ENCODE measurements around the gene MRPL50. TPM values are rescaled to one million over a fixed set of nuclear protein-coding genes. Genes with fewer than 3 reads are reported as not detected.

MRPL50 gene
- total and polyA plus RNA-seq, 4 experiments from 2014 or later, result 18.6 to 23.0 (median 20.9) TPM

DNA sequence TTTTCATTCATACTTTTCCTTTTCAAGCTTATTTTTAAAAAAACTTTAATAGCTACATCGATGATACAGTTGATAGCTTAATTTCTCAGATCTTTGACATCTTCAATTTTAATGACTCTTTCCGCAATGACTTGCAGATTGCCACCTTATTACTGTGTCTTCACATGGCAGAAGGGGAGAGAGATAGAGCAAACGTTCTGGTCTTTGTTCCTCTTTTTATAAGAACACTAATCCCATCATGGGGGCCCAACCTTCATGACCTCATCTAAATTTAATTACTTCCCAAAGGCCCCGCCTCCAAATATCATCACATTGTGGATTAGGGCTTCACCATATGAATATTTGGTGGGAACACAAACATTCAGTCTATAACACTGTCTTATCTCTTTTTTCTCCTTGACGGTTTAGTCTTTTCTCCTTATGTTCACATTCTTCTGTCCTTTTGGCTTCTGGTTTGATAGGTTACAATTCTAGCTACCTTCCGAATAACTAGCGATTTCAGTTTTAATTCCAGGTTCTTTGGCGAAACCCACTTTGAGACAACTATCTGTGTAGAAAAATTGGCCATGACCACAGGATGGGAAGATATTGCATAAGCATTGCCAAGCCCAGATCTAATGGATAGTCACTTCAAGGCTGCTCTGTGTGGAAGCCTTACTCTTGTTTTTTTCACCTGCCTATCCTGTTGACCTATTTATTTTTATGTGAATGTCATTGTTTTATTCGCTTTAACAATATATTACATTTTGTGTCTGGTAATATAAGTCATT, 5.3 kb upstream of the MRPL50 start:
- Histone ChIP-seq H3K36me3 (ENCODE audit: insufficient read depth, low read length) (peaks cover 58% of the 10 kb centered on the region), H3K9me3 (ENCODE audit: control insufficient read depth in 1 of 2, low read length in 2 of 2) (peaks cover 12 to 14% of the 10 kb centered on the region in 2 donors), H3K4me3 (ENCODE audit: low read length in 2 of 2) (no peak overlapping the region), H3K27ac (ENCODE audit: low read depth, low read length) (no peak overlapping the region), H3K4me1 (ENCODE audit: insufficient read depth, low read length) (peaks cover 27% of the 10 kb centered on the region), H3K27me3 (ENCODE audit: insufficient read depth, low read length) (no peaks in the 10 kb centered on the region)
- ChIA-PET CTCF (ENCODE audit: partially characterized antibody) (interaction anchor here (1.0 to 2.2 kb wide), 3 partner anchors 15 to 126 kb away, joined by 3 to 7 read pairs (median 6); no protein-coding TSS in a partner anchor), POLR2A (ENCODE audit: partially characterized antibody) (no interaction called here)
- Mint-ChIP-seq H3K27me3 (no peaks in the 10 kb centered on the region), H3K36me3 (peaks cover 80 to 84% of the 10 kb centered on the region in 2 donors), H3K4me1 (peaks cover 35 to 45% (median 39%) of the 10 kb centered on the region in 4 donors), H3K4me3 (no peak overlapping the region), H3K9me3 (peaks cover 0 to 45% (median 40%) of the 10 kb centered on the region in 8 donors), H3K27ac (peak overlapping the region in 1 of 7 donors; percentile 66)
- intact Hi-C loops (cut with micrococcal nuclease), result no loop called here
- DNase-seq, result no peak

DNA sequence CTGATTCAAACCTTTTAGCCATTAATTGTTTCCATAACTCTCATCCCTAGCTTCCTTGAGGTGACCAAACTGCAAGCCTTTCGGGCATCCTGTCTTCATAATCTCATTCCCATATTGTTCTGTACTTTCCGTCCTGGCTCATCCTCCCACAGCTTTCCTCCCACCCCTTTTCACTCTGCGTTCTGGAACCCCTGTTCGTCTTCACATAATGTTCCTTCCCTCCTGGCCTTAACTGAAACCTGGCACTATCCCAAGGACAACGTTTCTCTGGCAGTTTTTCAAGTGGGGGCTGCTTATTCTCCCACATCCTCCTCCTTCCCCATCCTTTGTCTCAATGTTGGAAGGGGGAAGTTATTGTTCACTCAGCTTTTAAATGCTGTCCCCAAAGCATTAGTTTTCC, 1.7 kb upstream of the MRPL50 start:
- Histone ChIP-seq H3K27ac (ENCODE audit: low read depth, low read length) (no peak overlapping the region), H3K27me3 (ENCODE audit: insufficient read depth, low read length) (no peaks in the 10 kb centered on the region), H3K9me3 (ENCODE audit: control insufficient read depth in 1 of 2, low read length in 2 of 2) (no peaks in the 10 kb centered on the region), H3K4me1 (ENCODE audit: insufficient read depth, low read length) (peaks cover 54% of the 10 kb centered on the region), H3K36me3 (ENCODE audit: insufficient read depth, low read length) (peaks cover 32% of the 10 kb centered on the region), H3K4me3 (ENCODE audit: low read length in 2 of 2) (peak overlapping the region in 1 of 2 donors; percentile 86)
- DNase-seq, result no peak
- H3K27me3 Mint-ChIP-seq, result no peaks in the 10 kb centered on the region
- ChIA-PET POLR2A (ENCODE audit: partially characterized antibody) (interaction anchor here (2.4 kb wide), 1 partner anchor 133 kb away, joined by 24 read pairs; the partner anchor contains the start of gene RNF20), CTCF (ENCODE audit: partially characterized antibody) (interaction anchor here (1.6 to 2.3 kb wide), 2 partner anchors 12 to 133 kb away, joined by 5 to 13 read pairs; partner anchors contain the start of gene RNF20)
- H3K27ac Mint-ChIP-seq, result peak overlapping the region; percentile 29 to 98 (median 63)
- H3K4me1 Mint-ChIP-seq, result peaks cover 52 to 79% (median 69%) of the 10 kb centered on the region in 4 donors
- intact Hi-C loops (cut with micrococcal nuclease), result no loop called here
- H3K4me3 Mint-ChIP-seq, result peak overlapping the region; percentile 98 to 100 (median 99)
- peaks cover 0 to 13% (median 8%) of the 10 kb centered on the region in 8 donors for H3K9me3 Mint-ChIP-seq
- peaks cover 53 to 77% of the 10 kb centered on the region in 2 donors for H3K36me3 Mint-ChIP-seq

- POLR2A ChIA-PET (ENCODE audit: partially characterized antibody), result interaction anchor here (1.1 to 2.4 kb wide), 2 partner anchors 11 to 134 kb away, joined by 5 to 24 read pairs; partner anchors contain the start of gene RNF20
- Mint-ChIP-seq H3K9me3 (peaks cover 0 to 8% (median 4%) of the 10 kb centered on the region in 8 donors), H3K4me3 (peak overlapping the region; percentile 98 to 100 (median 99)), H3K36me3 (peaks cover 52 to 77% of the 10 kb centered on the region in 2 donors), H3K27ac (peak overlapping the region; percentile 98 to 100 (median 99)), H3K27me3 (no peaks in the 10 kb centered on the region), H3K4me1 (peaks cover 55 to 84% (median 74%) of the 10 kb centered on the region in 4 donors)
- intact Hi-C loops (cut with micrococcal nuclease), result loop anchor here (2.0 to 10.0 kb wide), 5 partner anchors 802 to 1579 kb away; partner anchors contain the start of genes ERP44, INVS, NR4A3 and TEX10
- Histone ChIP-seq H3K4me1 (ENCODE audit: insufficient read depth, low read length) (peaks cover 56% of the 10 kb centered on the region), H3K27me3 (ENCODE audit: insufficient read depth, low read length) (no peaks in the 10 kb centered on the region), H3K27ac (ENCODE audit: low read depth, low read length) (peak overlapping the region; percentile 93), H3K9me3 (ENCODE audit: control insufficient read depth in 1 of 2, low read length in 2 of 2) (no peaks in the 10 kb centered on the region), H3K4me3 (ENCODE audit: low read length in 2 of 2) (peak overlapping the region; percentile 62 to 86), H3K36me3 (ENCODE audit: insufficient read depth, low read length) (peaks cover 27% of the 10 kb centered on the region)
- no peak for DNase-seq
- CTCF ChIA-PET (ENCODE audit: partially characterized antibody), result interaction anchor here (1.6 to 2.3 kb wide), 2 partner anchors 11 to 134 kb away, joined by 5 to 13 read pairs; partner anchors contain the start of gene RNF20
Observed at GRCh38 chr9:101399643-101399970, 1.2 kb upstream of the MRPL50 start.

DNA sequence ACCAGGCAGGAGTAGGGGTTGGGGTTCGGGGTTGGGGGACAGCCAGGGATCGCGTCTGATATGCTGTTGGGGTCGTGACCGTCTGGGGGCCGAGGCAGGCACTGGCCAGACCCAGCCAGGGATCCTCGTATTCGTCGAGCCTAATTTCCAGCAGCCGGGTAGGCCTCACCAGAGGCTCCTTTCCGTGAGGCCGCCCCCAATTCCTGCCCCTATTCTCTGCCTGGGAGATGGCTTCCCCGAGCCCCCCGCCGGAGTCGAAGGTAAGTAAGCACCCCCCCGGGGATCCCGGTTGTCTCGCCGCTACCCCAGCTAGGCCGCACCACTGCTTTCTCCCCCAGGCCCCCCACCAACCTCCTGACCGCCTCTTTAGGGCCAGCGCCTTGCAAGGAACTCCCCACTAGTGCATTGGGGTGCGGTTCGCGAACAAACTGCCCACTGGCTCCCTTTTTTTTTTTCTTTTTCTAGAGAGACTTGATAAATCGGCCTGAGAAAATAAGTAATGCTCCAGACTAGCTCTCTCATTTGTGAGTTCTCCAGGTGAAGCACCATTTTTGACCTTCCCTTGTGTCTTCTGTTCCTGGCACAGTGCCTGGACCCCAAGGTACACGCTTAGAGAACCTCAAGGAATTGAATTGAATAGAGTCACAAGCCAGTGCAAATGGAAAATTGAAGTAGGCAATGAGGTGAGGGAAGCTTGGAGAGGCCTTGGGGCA, 668 bp upstream of the MRPL50 start:
- H3K4me1 Mint-ChIP-seq, result peaks cover 61 to 89% (median 79%) of the 10 kb centered on the region in 4 donors
- peaks cover 0 to 8% (median 4%) of the 10 kb centered on the region in 8 donors for H3K9me3 Mint-ChIP-seq
- Histone ChIP-seq H3K4me3 (ENCODE audit: low read length in 2 of 2) (peak overlapping the region; percentile 62 to 86), H3K36me3 (ENCODE audit: insufficient read depth, low read length) (peaks cover 21% of the 10 kb centered on the region), H3K27me3 (ENCODE audit: insufficient read depth, low read length) (no peaks in the 10 kb centered on the region), H3K27ac (ENCODE audit: low read depth, low read length) (peak overlapping the region; percentile 93), H3K4me1 (ENCODE audit: insufficient read depth, low read length) (peaks cover 61% of the 10 kb centered on the region), H3K9me3 (ENCODE audit: control insufficient read depth in 1 of 2, low read length in 2 of 2) (no peaks in the 10 kb centered on the region)
- no peaks in the 10 kb centered on the region for H3K27me3 Mint-ChIP-seq
- intact Hi-C loops (cut with micrococcal nuclease), result loop anchor here (1.0 to 10.0 kb wide), 7 partner anchors 134 to 1578 kb away; partner anchors contain the start of genes ERP44, INVS, MSANTD3 and NR4A3
- H3K4me3 Mint-ChIP-seq, result peak overlapping the region; percentile 98 to 100 (median 99)
- no peak for DNase-seq
- ChIA-PET CTCF (ENCODE audit: partially characterized antibody) (interaction anchor here (1.2 to 2.3 kb wide), 3 partner anchors 11 to 134 kb away, joined by 5 to 13 read pairs (median 7); partner anchors contain the start of gene RNF20), POLR2A (ENCODE audit: partially characterized antibody) (interaction anchor here (0.9 to 2.4 kb wide), 5 partner anchors 9 to 171 kb away, joined by 5 to 24 read pairs (median 6); partner anchors contain the start of gene RNF20)
- peaks cover 52 to 77% of the 10 kb centered on the region in 2 donors for H3K36me3 Mint-ChIP-seq
- H3K27ac Mint-ChIP-seq, result peak overlapping the region; percentile 98 to 100 (median 99)

- no peak for DNase-seq
- CTCF ChIA-PET (ENCODE audit: partially characterized antibody), result interaction anchor here (0.8 to 2.3 kb wide), 3 partner anchors 9 to 796 kb away, joined by 3 to 13 read pairs (median 7); partner anchors contain the start of gene RNF20
- H3K9me3 ChIP-seq (ENCODE audit: control insufficient read depth in 1 of 2, low read length in 2 of 2), result no peaks in the 10 kb centered on the region
- H3K4me1 Mint-ChIP-seq, result peaks cover 61 to 86% (median 77%) of the 10 kb centered on the region in 4 donors
- H3K36me3 ChIP-seq (ENCODE audit: insufficient read depth, low read length), result peaks cover 8% of the 10 kb centered on the region
- intact Hi-C loops (cut with micrococcal nuclease), result loop anchor here (1.0 to 10.0 kb wide), 7 partner anchors 136 to 1577 kb away; partner anchors contain the start of genes ERP44, INVS, MSANTD3 and NR4A3
- peaks cover 64% of the 10 kb centered on the region for H3K4me1 ChIP-seq (ENCODE audit: insufficient read depth, low read length)
- peak overlapping the region; percentile 75 to 86 for H3K4me3 ChIP-seq (ENCODE audit: low read length in 2 of 2)
- POLR2A ChIA-PET (ENCODE audit: partially characterized antibody), result interaction anchor here (1.2 to 2.4 kb wide), 3 partner anchors 9 to 136 kb away, joined by 5 to 24 read pairs (median 8); partner anchors contain the start of gene RNF20
- H3K27ac Mint-ChIP-seq, result peak overlapping the region; percentile 98 to 100 (median 99)
- peaks cover 47 to 69% of the 10 kb centered on the region in 2 donors for H3K36me3 Mint-ChIP-seq
- H3K27me3 Mint-ChIP-seq, result no peaks in the 10 kb centered on the region
- peak overlapping the region; percentile 93 for H3K27ac ChIP-seq (ENCODE audit: low read depth, low read length)
- peaks cover 0 to 6% (median 2%) of the 10 kb centered on the region in 8 donors for H3K9me3 Mint-ChIP-seq
- no peaks in the 10 kb centered on the region for H3K27me3 ChIP-seq (ENCODE audit: insufficient read depth, low read length)
- H3K4me3 Mint-ChIP-seq, result peak overlapping the region; percentile 98 to 100 (median 99)
Observed at GRCh38 chr9:101397746-101398067, 711 bp downstream of the MRPL50 start.

DNA sequence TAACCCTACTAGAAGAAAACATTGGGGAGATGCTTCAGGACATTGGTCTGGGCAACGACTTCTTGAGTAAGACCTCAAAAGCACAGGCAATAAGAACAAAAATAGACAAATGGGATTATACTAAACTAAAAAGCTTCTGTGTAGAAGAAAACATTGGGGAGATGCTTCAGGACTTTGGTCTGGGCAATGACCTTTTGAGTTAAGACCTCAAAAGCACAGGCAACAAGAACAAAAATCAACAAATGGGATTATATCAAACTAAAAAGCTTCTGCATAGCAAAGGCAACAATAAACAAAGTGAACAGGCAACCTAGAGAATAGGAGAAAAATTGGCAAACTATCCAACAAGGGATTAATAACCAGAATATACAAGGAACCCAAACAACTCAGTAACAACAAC, 3.7 kb downstream of the MRPL50 start:
- ChIA-PET POLR2A (ENCODE audit: partially characterized antibody) (no interaction called here), CTCF (ENCODE audit: partially characterized antibody) (no interaction called here)
- Histone ChIP-seq H3K27me3 (ENCODE audit: insufficient read depth, low read length) (no peaks in the 10 kb centered on the region), H3K36me3 (ENCODE audit: insufficient read depth, low read length) (peaks cover under 1% of the 10 kb centered on the region), H3K4me1 (ENCODE audit: insufficient read depth, low read length) (peaks cover 48% of the 10 kb centered on the region), H3K27ac (ENCODE audit: low read depth, low read length) (no peak overlapping the region), H3K9me3 (ENCODE audit: control insufficient read depth in 1 of 2, low read length in 2 of 2) (no peaks in the 10 kb centered on the region), H3K4me3 (ENCODE audit: low read length in 2 of 2) (no peak overlapping the region)
- Mint-ChIP-seq H3K27ac (peak overlapping the region in 2 of 7 donors; percentile 39 to 80), H3K27me3 (no peaks in the 10 kb centered on the region), H3K4me1 (peaks cover 51 to 81% (median 70%) of the 10 kb centered on the region in 4 donors), H3K9me3 (peaks cover 0 to 11% (median 4%) of the 10 kb centered on the region in 8 donors), H3K4me3 (peak overlapping the region in 2 of 8 donors; percentile 33 to 74), H3K36me3 (peaks cover 40 to 72% of the 10 kb centered on the region in 2 donors)
- intact Hi-C loops (cut with micrococcal nuclease), result loop anchor here (5.0 to 10.0 kb wide), 3 partner anchors 797 to 1297 kb away; partner anchors contain the start of genes ERP44, INVS and TEX10
- no peak for DNase-seq

Data from CD4-positive, alpha-beta memory T cell (primary cell).